Measurements from ENCODE around the gene IRGC. TPM values are rescaled to one million over a fixed set of nuclear protein-coding genes. Genes with fewer than 3 reads are reported as not detected.

The IRGC gene
- total and polyA plus RNA-seq, 2 of the 4 experiments (the other 2 are of a cell fraction): not detected

DNA sequence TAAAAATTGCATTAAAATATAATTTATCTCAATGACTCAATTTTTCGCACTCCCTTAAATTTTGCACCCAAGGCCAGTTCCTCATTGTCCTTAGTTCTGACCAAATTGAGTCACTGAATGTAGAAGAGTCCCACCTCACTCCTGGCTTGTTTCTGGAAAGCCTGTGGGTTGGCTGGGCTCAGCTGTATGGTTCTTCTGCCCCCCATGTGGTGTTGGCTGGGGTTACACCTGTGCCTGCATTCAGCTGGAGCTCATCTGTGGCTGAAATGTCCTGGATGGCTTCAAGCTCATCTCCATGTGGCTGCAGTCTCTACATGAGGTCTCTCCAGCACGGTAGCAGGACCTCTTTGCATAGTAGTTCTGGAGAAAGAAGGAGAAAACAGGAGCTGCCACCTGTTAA is 7.2 kb upstream of the IRGC start:
- CTCF ChIA-PET: no interaction called here
- Histone ChIP-seq H2AFZ (replicated peaks; ENCODE audit: low read length, poor library complexity) (no peak overlapping the region), H3K36me3 (ENCODE audit: control insufficient read depth, insufficient read depth, low read length) (no peaks in the 10 kb centered on the region), H4K20me1 (ENCODE audit: insufficient read depth, low read length) (no peaks in the 10 kb centered on the region), H3K4me1 (ENCODE audit: control insufficient read depth, insufficient read depth, low read length) (no peaks in the 10 kb centered on the region), H3K27me3 (ENCODE audit: control insufficient read depth, insufficient read depth, low read length) (no peaks in the 10 kb centered on the region; the same call in 1 of the 2 replicates), H3K4me2 (ENCODE audit: low read depth, low read length) (no peak overlapping the region), H4K8ac (ENCODE audit: low read depth in 2 of 2, low read length in 2 of 2) (no peak overlapping the region), H2BK15ac (ENCODE audit: low read depth, low read length) (no peak overlapping the region), H2BK20ac (ENCODE audit: low read depth, low read length) (no peak overlapping the region), H3K4ac (ENCODE audit: low read depth, low read length) (no peak overlapping the region), H3K56ac (ENCODE audit: extremely low read depth, insufficient read depth, low read length) (no peak overlapping the region), H3K27ac (ENCODE audit: insufficient read depth, low read length) (no peak overlapping the region), H3K4me3 (ENCODE audit: insufficient read depth, low read depth, low read length) (no peak overlapping the region), H3K9me1 (ENCODE audit: insufficient read depth, low read length) (no peaks in the 10 kb centered on the region), H3K23ac (ENCODE audit: low read depth, low read length) (no peak overlapping the region), H2AK5ac (ENCODE audit: low read depth, low read length) (no peak overlapping the region), H4K5ac (ENCODE audit: low read depth, low read length) (no peak overlapping the region), H2BK120ac (ENCODE audit: low read depth, low read length) (no peak overlapping the region), H3K14ac (replicated peaks; ENCODE audit: low read depth, low read length) (no peak overlapping the region), H4K91ac (ENCODE audit: insufficient read depth, low read depth, low read length) (no peak overlapping the region), H3K18ac (ENCODE audit: low read depth, low read length) (no peak overlapping the region), H3K79me1 (ENCODE audit: low read depth in 1 of 2, low read length in 2 of 2) (no peaks in the 10 kb centered on the region), H2BK5ac (ENCODE audit: low read depth, low read length, poor library complexity, severe bottlenecking) (no peak overlapping the region), H3K9ac (ENCODE audit: low read depth, low read length) (no peak overlapping the region), H3K9me3 (ENCODE audit: control insufficient read depth, insufficient read depth, low read length) (peaks cover 9% of the 10 kb centered on the region), H2AK9ac (replicated peaks; ENCODE audit: low read depth, low read length, poor library complexity) (no peak overlapping the region)
- WGBS, 2 experiments (ENCODE audit: extremely low coverage in 2 of 2, insufficient read length in 1 of 2): no CpG with 5 or more reads among the region's 2 CpGs
- in situ Hi-C loops (cut with MboI; ENCODE audit: low sequenced_read_pairs) (no loop called here), intact Hi-C loops (cut with micrococcal nuclease) (no loop called here), dilution Hi-C loops (cut with HindIII; ENCODE audit: low sequenced_read_pairs, unreplicated experiment) (no loop called here)
- POLR2A ChIA-PET (ENCODE audit: unreplicated experiment): no interaction called here
- DNase-seq (no peak), ATAC-seq (ENCODE audit: low read depth) (no peak)
- BruUV-seq (replicated peaks): no TSS peak
- TF ChIP-seq SMC3 (IDR thresholded peaks at IDR 0.05; ENCODE audit: low read depth, low read length): no peak
- TF ChIP-seq RFX5 (IDR thresholded peaks at IDR 0.05; ENCODE audit: low read depth, low read length): no peak
- TF ChIP-seq, protein P1, sequence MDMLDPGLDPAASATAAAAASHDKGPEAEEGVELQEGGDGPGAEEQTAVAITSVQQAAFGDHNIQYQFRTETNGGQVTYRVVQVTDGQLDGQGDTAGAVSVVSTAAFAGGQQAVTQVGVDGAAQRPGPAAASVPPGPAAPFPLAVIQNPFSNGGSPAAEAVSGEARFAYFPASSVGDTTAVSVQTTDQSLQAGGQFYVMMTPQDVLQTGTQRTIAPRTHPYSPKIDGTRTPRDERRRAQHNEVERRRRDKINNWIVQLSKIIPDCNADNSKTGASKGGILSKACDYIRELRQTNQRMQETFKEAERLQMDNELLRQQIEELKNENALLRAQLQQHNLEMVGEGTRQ (IDR thresholded peaks at IDR 0.05; ENCODE audit: low read depth, low read length): no peak
- TF ChIP-seq RCOR1 (IDR thresholded peaks at IDR 0.05; ENCODE audit: insufficient replicate concordance, low read length): no peak
- TF ChIP-seq BHLHE40 (IDR thresholded peaks at IDR 0.05; ENCODE audit: low read depth, low read length): no peak
- TF ChIP-seq, protein P2, sequence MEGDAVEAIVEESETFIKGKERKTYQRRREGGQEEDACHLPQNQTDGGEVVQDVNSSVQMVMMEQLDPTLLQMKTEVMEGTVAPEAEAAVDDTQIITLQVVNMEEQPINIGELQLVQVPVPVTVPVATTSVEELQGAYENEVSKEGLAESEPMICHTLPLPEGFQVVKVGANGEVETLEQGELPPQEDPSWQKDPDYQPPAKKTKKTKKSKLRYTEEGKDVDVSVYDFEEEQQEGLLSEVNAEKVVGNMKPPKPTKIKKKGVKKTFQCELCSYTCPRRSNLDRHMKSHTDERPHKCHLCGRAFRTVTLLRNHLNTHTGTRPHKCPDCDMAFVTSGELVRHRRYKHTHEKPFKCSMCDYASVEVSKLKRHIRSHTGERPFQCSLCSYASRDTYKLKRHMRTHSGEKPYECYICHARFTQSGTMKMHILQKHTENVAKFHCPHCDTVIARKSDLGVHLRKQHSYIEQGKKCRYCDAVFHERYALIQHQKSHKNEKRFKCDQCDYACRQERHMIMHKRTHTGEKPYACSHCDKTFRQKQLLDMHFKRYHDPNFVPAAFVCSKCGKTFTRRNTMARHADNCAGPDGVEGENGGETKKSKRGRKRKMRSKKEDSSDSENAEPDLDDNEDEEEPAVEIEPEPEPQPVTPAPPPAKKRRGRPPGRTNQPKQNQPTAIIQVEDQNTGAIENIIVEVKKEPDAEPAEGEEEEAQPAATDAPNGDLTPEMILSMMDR (conservative IDR thresholded peaks at IDR 0.05; ENCODE audit: low read depth, low read length): no peak
- no peak for TF ChIP-seq MXI1 (IDR thresholded peaks at IDR 0.05; ENCODE audit: borderline replicate concordance, low read depth, low read length)
- TF ChIP-seq, protein P3, sequence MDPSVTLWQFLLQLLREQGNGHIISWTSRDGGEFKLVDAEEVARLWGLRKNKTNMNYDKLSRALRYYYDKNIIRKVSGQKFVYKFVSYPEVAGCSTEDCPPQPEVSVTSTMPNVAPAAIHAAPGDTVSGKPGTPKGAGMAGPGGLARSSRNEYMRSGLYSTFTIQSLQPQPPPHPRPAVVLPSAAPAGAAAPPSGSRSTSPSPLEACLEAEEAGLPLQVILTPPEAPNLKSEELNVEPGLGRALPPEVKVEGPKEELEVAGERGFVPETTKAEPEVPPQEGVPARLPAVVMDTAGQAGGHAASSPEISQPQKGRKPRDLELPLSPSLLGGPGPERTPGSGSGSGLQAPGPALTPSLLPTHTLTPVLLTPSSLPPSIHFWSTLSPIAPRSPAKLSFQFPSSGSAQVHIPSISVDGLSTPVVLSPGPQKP (IDR thresholded peaks at IDR 0.05; ENCODE audit: borderline replicate concordance, low read depth, low read length): no peak

All from IMR-90 (cell line).